Measurements from ENCODE around the gene AGGF1.

Gene AGGF1

DNA sequence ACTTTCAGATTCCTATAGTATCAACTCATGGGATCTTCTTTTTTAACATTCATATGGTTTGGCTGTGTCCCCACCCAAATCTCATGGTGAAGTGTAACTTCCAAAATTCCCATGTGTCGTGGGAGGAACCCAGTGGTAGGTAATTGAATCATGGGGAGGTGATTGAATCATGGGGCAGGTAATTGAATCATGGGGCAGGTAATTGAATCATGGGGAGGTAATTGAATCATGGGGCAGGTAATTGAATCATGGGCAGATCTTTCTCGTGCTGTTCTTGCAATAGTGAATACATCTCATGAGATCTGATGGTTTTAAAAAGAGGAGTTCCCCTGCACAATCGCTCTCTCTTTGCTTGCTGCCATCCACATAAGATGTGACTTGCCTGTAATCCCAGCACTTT lies 21.8 kb upstream of the AGGF1 start:
- TF ChIP-seq MYC (IDR thresholded peaks at IDR 0.05; ENCODE audit: low read depth, low read length) (no peak), POLR2A (IDR thresholded peaks at IDR 0.05; ENCODE audit: extremely low read depth, insufficient read length) (no peak), CTCF (IDR thresholded peaks at IDR 0.05; ENCODE audit: low read depth, low read length) (no peak)
- TF ChIP-seq, protein P1, sequence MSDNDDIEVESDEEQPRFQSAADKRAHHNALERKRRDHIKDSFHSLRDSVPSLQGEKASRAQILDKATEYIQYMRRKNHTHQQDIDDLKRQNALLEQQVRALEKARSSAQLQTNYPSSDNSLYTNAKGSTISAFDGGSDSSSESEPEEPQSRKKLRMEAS (IDR thresholded peaks at IDR 0.05; ENCODE audit: low read depth, low read length) = no peak
- no peak overlapping the region for H3K4me3 ChIP-seq (ENCODE audit: low read depth, low read length)
- DNase-seq (ENCODE audit: low read depth) = no peak

DNA sequence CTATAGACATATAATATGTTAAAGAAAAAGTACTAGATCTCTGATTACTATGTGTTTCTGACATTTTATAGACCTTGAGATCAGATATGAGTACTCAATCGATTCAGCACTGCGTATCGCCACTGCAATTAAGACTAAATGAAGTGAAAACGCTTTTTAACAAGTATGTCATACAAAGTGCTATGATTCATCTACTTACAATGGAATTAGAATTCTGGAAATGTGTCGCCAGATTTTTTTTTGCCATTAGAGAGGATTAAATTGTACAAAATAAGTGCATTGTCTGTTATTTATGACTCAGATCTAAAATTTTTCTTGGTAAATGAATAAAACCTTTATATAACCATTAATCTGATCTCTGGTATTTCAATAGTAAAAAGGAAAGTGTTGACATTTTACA lies 20.0 kb upstream of the AGGF1 start:
- DNase-seq (ENCODE audit: low read depth) = no peak
- no peak overlapping the region for H3K4me3 ChIP-seq (ENCODE audit: low read depth, low read length)
- TF ChIP-seq POLR2A (IDR thresholded peaks at IDR 0.05; ENCODE audit: extremely low read depth, insufficient read length) (no peak), MYC (IDR thresholded peaks at IDR 0.05; ENCODE audit: low read depth, low read length) (no peak), CTCF (IDR thresholded peaks at IDR 0.05; ENCODE audit: low read depth, low read length) (no peak)
- TF ChIP-seq, protein P1 (IDR thresholded peaks at IDR 0.05; ENCODE audit: low read depth, low read length) = no peak

DNA sequence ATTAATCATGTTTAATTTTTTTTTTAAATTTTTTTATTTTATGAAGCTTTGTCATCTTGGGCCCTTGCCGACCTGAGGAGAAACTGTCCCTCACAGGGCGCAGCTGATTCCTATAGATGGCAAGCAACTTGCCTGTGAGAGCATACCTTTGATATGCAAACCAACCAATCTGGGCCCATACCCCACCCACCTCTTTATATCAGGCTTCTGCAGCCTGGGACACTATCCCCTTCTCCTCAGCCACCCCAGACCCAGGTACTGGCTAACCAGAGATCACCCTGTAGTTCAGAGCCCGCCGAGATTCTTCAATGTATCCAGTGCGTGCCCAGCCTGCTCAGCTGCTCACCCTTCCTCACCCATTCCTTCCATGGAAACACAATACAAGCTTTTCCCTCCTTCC lies 18.7 kb upstream of the AGGF1 start:
- H3K4me3 ChIP-seq (ENCODE audit: low read depth, low read length) = no peak overlapping the region
- no peak for DNase-seq (ENCODE audit: low read depth)
- no peak for TF ChIP-seq MYC (IDR thresholded peaks at IDR 0.05; ENCODE audit: low read depth, low read length)
- TF ChIP-seq, protein P1 (IDR thresholded peaks at IDR 0.05; ENCODE audit: low read depth, low read length) = no peak

- H3K4me3 ChIP-seq (ENCODE audit: low read depth, low read length) = no peak overlapping the region
- TF ChIP-seq POLR2A (IDR thresholded peaks at IDR 0.05; ENCODE audit: extremely low read depth, insufficient read length) = no peak
- no peak for TF ChIP-seq MYC (IDR thresholded peaks at IDR 0.05; ENCODE audit: low read depth, low read length)
- TF ChIP-seq CTCF (IDR thresholded peaks at IDR 0.05; ENCODE audit: low read depth, low read length) = no peak
- TF ChIP-seq, protein P1 (IDR thresholded peaks at IDR 0.05; ENCODE audit: low read depth, low read length) = no peak
- DNase-seq (ENCODE audit: low read depth) = no peak
These were observed 17.6 kb upstream of the AGGF1 start for GRCh38 chr5:77012601-77013000.

- no peak overlapping the region for H3K4me3 ChIP-seq (ENCODE audit: low read depth, low read length)
- peak; percentile 66 for DNase-seq (ENCODE audit: low read depth)
- no peak for TF ChIP-seq POLR2A (IDR thresholded peaks at IDR 0.05; ENCODE audit: extremely low read depth, insufficient read length)
- peak; percentile 12 for TF ChIP-seq CTCF (IDR thresholded peaks at IDR 0.05; ENCODE audit: low read depth, low read length)
- no peak for TF ChIP-seq MYC (IDR thresholded peaks at IDR 0.05; ENCODE audit: low read depth, low read length)
These were observed 14.2 kb upstream of the AGGF1 start for GRCh38 chr5:77015938-77016569.

DNA sequence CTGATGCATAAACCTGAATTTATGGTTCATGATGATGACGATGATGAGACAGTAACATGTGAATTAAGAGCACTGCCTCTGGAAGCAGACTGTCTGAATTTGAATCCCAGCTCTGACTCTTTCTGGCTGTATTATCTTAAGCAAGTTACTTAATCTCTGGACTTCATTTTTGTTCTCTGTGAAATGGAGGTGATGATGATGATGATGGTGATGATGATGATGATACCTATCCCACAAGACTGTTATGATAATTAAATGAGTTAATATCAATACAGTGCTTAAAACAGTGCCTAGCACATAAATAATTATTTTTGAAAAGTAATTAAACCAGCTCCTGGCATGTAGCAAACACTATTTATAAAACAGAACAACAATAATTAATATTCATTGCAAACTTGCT lies 13.2 kb upstream of the AGGF1 start:
- DNase-seq (ENCODE audit: low read depth) = no peak
- no peak overlapping the region for H3K4me3 ChIP-seq (ENCODE audit: low read depth, low read length)
- TF ChIP-seq MYC (IDR thresholded peaks at IDR 0.05; ENCODE audit: low read depth, low read length) = no peak
- no peak for TF ChIP-seq CTCF (IDR thresholded peaks at IDR 0.05; ENCODE audit: low read depth, low read length)
- no peak for TF ChIP-seq POLR2A (IDR thresholded peaks at IDR 0.05; ENCODE audit: extremely low read depth, insufficient read length)
- TF ChIP-seq, protein P1 (IDR thresholded peaks at IDR 0.05; ENCODE audit: low read depth, low read length) = no peak

Measured in NB4 (cell line).